Ecto neural progenitor cell (in vitro differentiated cells): ENCODE data around the gene MACROD2.
"Not testable (repeated sequence)": the region's sequence is repeated elsewhere in the genome, so short reads cannot be mapped to it uniquely, and the experiment has no call there.

Experiments
- DNase-seq: peaks from one replicate; pipeline ENCODE4 v3.0.0-alpha.2; 2018; ENCODE audit warnings: low spot score

MACROD2 gene

GRCh38 chr20:13995086-13995665, at the start of gene MACROD2:
Gene MACROD2, plus strand, starts transcription at chr20:13995516.
- peak; percentile 97 for DNase-seq

GRCh38 chr20:13947719-13948118, 47.6 kb upstream of the MACROD2 start:
- DNase-seq: no peak

- no peak for DNase-seq
These were observed 42.1 kb upstream of the MACROD2 start for GRCh38 chr20:13953227-13953626.

- DNase-seq: no peak
These were observed 35.2 kb upstream of the MACROD2 start for GRCh38 chr20:13960119-13960518.

- DNase-seq: no peak
These were observed 34.8 kb upstream of the MACROD2 start for GRCh38 chr20:13960525-13960924.

GRCh38 chr20:13984211-13984610, 11.1 kb upstream of the MACROD2 start:
- no peak for DNase-seq

- peak; percentile 73 for DNase-seq
These were observed 4.9 kb upstream of the MACROD2 start, which contains the start of gene SEL1L2 for GRCh38 chr20:13990465-13990864. Gene SEL1L2, minus strand, starts transcription at chr20:13990614. Its CDS starts 80 bp downstream, at chr20:13990534.

- no peak for DNase-seq
These were observed 4.0 kb upstream of the MACROD2 start for GRCh38 chr20:13991311-13991710.

- DNase-seq: not testable (repeated sequence)
These were observed 3.4 kb upstream of the MACROD2 start for GRCh38 chr20:13991955-13992354.

GRCh38 chr20:13995841-13996240, 525 bp downstream of the MACROD2 start:
- peak; percentile 69 for DNase-seq

GRCh38 chr20:13996265-13996664, 949 bp downstream of the MACROD2 start:
- DNase-seq: no peak

- no peak for DNase-seq
These were observed 5.6 kb downstream of the MACROD2 start for GRCh38 chr20:14000917-14001316.

GRCh38 chr20:14005996-14006395, 10.7 kb downstream of the MACROD2 start:
- DNase-seq: no peak

GRCh38 chr20:14009208-14009607, 13.9 kb downstream of the MACROD2 start:
- no peak for DNase-seq

GRCh38 chr20:14012671-14013070, 17.4 kb downstream of the MACROD2 start:
- no peak for DNase-seq

- no peak for DNase-seq
These were observed 35.7 kb downstream of the MACROD2 start for GRCh38 chr20:14030991-14031390.

GRCh38 chr20:14033310-14033709, 38.0 kb downstream of the MACROD2 start:
- no peak for DNase-seq

GRCh38 chr20:14036567-14036966, 41.3 kb downstream of the MACROD2 start:
- DNase-seq: no peak

- not testable (repeated sequence) for DNase-seq
These were observed 49.5 kb downstream of the MACROD2 start for GRCh38 chr20:14044712-14045276.

- DNase-seq: no peak
These were observed 51.2 kb downstream of the MACROD2 start for GRCh38 chr20:14046534-14046933.

- DNase-seq: no peak
These were observed 53.8 kb downstream of the MACROD2 start for GRCh38 chr20:14049111-14049510.

GRCh38 chr20:14051454-14051853, 56.1 kb downstream of the MACROD2 start:
- no peak for DNase-seq

GRCh38 chr20:14055127-14055742, 59.9 kb downstream of the MACROD2 start:
- no peak for DNase-seq

- DNase-seq: no peak
These were observed 66.9 kb downstream of the MACROD2 start for GRCh38 chr20:14062171-14062570.
